HUES6 (cell line): ENCODE measurements around the gene EMC8.
"Not testable (repeated sequence)": the region's sequence is repeated elsewhere in the genome, so short reads cannot be mapped to it uniquely, and the experiment has no call there.

Source experiments
- H3K27ac ChIP-seq: 2 replicates; pipeline ENCODE4 v1.7.0; 2013; ENCODE audit warnings: low read depth, mild to moderate bottlenecking, low read length, inconsistent platforms
- H3K27me3 ChIP-seq: 2 replicates; pipeline ENCODE4 v1.6.1; 2013; ENCODE audit warnings: low read length; ENCODE audit not compliant: control insufficient read depth, insufficient read depth
- H3K36me3 ChIP-seq: 2 replicates; pipeline ENCODE4 v1.6.1; 2013; ENCODE audit warnings: low read length; ENCODE audit not compliant: control insufficient read depth, insufficient read depth
- H3K4me1 ChIP-seq: 2 replicates; pipeline ENCODE4 v1.6.1; 2013; ENCODE audit warnings: low read length; ENCODE audit not compliant: control insufficient read depth, insufficient read depth
- H3K4me3 ChIP-seq: 2 replicates; pipeline ENCODE4 v1.5.1; 2013; ENCODE audit warnings: low read depth, low read length
- H3K9ac ChIP-seq: one replicate; pipeline ENCODE4 v1.6.1; 2013; ENCODE audit warnings: mild to moderate bottlenecking, low read length
- H3K9me3 ChIP-seq: 2 replicates; pipeline ENCODE4 v1.6.1; 2013; ENCODE audit warnings: low read depth, low read length; ENCODE audit not compliant: control insufficient read depth, insufficient read depth

The EMC8 gene

DNA sequence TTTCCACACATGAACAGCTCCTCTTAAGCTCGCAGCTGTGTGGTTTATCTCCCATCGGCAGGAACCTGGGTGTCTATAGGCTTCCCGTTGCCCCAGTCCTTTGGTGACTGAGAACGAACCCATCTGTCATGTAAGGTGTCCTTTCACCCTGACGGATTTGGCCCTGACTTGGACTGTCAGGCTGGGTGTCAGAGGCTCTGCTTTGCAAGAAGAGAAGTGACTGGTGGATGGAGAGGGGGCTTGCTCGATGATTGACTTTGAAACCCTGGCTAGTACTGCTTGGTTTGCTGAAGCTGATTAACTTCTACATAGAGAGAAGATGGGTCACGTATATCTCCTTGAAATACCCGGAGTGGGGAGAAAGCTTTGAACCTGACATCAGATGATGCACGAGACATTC, 43.1 kb upstream of the EMC8 start:
- H3K9ac ChIP-seq: no peak overlapping the region
- no peak overlapping the region for H3K4me3 ChIP-seq
- H3K36me3 ChIP-seq: no peaks in the 10 kb centered on the region
- H3K4me1 ChIP-seq: no peaks in the 10 kb centered on the region
- H3K9me3 ChIP-seq: peaks cover 8% of the 10 kb centered on the region
- peaks cover 6% of the 10 kb centered on the region; the same call in 1 of the 2 replicates for H3K27me3 ChIP-seq
- H3K27ac ChIP-seq: no peak overlapping the region

- no peaks in the 10 kb centered on the region for H3K4me1 ChIP-seq
- H3K4me3 ChIP-seq: no peak overlapping the region
- H3K27me3 ChIP-seq: peaks cover 14% of the 10 kb centered on the region
- H3K36me3 ChIP-seq: no peaks in the 10 kb centered on the region
- peaks cover 8% of the 10 kb centered on the region for H3K9me3 ChIP-seq
- no peak overlapping the region for H3K9ac ChIP-seq
- H3K27ac ChIP-seq: no peak overlapping the region
Measured at GRCh38 chr16:85840801-85841200, 41.5 kb upstream of the EMC8 start.

DNA sequence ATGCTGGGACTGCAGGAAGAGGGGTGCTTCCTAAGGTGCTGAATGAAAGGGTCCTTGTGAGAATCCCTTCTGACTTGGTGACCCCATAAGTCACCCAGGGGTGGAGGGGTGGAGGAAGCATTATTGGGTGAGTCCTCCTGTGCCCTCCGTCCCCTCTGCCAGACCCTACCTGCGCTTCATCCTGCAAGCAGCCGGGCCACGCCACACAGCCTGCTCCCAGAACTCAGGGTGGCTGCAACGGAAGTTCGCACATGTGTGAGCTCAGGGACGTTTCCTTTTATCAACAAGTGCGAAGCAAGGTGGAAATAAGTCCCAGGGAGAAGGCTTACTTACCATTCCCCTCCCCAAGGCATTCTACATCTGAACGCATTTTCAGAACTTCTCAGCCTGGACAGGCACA, 41.1 kb upstream of the EMC8 start:
- Histone ChIP-seq H3K27me3 (peaks cover 17% of the 10 kb centered on the region), H3K9ac (no peak overlapping the region), H3K4me3 (no peak overlapping the region), H3K4me1 (no peaks in the 10 kb centered on the region), H3K36me3 (no peaks in the 10 kb centered on the region), H3K9me3 (peaks cover 8% of the 10 kb centered on the region), H3K27ac (no peak overlapping the region)

GRCh38 chr16:85839681-85840240, 40.4 kb upstream of the EMC8 start:
- peaks cover 21% of the 10 kb centered on the region for H3K27me3 ChIP-seq

DNA sequence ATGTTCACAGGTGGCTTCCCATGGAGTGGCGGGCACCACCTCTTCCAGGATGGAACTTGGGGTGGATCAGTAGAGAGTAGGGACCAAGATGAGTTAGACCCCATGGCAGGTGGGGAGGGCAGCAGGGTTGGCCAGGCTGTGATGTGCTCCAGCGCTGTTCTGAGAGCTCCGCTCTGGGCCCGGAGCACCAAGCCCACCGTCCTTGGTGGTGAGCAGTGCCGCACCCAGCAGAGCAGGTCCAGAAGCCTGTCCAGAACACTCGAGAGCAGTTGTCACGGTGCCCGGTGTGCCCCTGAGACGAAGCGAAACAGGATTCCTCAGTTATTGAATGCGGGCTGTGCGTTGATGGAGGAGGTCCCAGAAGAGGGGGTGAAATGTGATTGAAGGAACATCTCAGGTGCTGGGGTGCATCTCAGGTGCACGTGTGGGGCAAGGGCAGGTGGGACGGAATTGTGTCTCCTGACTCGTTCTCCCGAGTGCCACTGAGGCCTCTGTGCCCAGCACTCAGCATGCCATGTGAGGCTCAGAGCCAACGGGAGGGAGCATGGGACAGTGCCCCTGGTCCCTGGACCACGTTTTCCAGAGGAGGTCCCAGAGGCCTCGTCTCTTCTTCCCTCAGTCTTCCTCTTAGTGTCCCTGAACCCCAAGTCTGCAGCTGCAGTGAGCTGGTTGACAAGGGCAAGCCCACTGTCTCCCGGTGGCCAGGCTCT, 39.7 kb upstream of the EMC8 start:
- Histone ChIP-seq H3K9ac (no peak overlapping the region), H3K4me1 (no peaks in the 10 kb centered on the region), H3K36me3 (no peaks in the 10 kb centered on the region), H3K9me3 (peaks cover 8% of the 10 kb centered on the region), H3K4me3 (no peak overlapping the region), H3K27ac (no peak overlapping the region), H3K27me3 (peaks cover 20% of the 10 kb centered on the region)

More at GRCh38 chr16:85839681-85840240, 40.4 kb upstream of the EMC8 start:
- Histone ChIP-seq H3K27ac (no peak overlapping the region), H3K9me3 (peaks cover 8% of the 10 kb centered on the region), H3K36me3 (no peaks in the 10 kb centered on the region), H3K4me3 (no peak overlapping the region), H3K4me1 (no peaks in the 10 kb centered on the region), H3K9ac (no peak overlapping the region)

GRCh38 chr16:85838381-85838780, 39.0 kb upstream of the EMC8 start:
- no peak overlapping the region for H3K27ac ChIP-seq
- H3K9me3 ChIP-seq: peaks cover 11% of the 10 kb centered on the region
- no peaks in the 10 kb centered on the region for H3K4me1 ChIP-seq
- H3K9ac ChIP-seq: no peak overlapping the region
- peaks cover 20% of the 10 kb centered on the region for H3K27me3 ChIP-seq
- H3K4me3 ChIP-seq: no peak overlapping the region
- H3K36me3 ChIP-seq: no peaks in the 10 kb centered on the region

GRCh38 chr16:85837654-85838053, 38.3 kb upstream of the EMC8 start:
- H3K27me3 ChIP-seq: peaks cover 20% of the 10 kb centered on the region
- H3K36me3 ChIP-seq, H3K9ac ChIP-seq, H3K4me1 ChIP-seq, H3K27ac ChIP-seq, H3K4me3 ChIP-seq: not testable (repeated sequence)
- peaks cover 10% of the 10 kb centered on the region for H3K9me3 ChIP-seq

- H3K27me3 ChIP-seq: peaks cover 20% of the 10 kb centered on the region
- H3K4me3 ChIP-seq: no peak overlapping the region
- H3K9ac ChIP-seq: no peak overlapping the region
- H3K4me1 ChIP-seq: no peaks in the 10 kb centered on the region
- H3K9me3 ChIP-seq: peaks cover 8% of the 10 kb centered on the region; the same call in 1 of the 2 replicates
- no peaks in the 10 kb centered on the region for H3K36me3 ChIP-seq
- H3K27ac ChIP-seq: no peak overlapping the region
Measured at GRCh38 chr16:85836706-85837582, 37.6 kb upstream of the EMC8 start.

- no peak overlapping the region for H3K9ac ChIP-seq
- no peak overlapping the region for H3K27ac ChIP-seq
- no peak overlapping the region for H3K4me3 ChIP-seq
- H3K4me1 ChIP-seq: no peaks in the 10 kb centered on the region
- peaks cover 17% of the 10 kb centered on the region for H3K27me3 ChIP-seq
- no peaks in the 10 kb centered on the region for H3K36me3 ChIP-seq
- H3K9me3 ChIP-seq: peaks cover 8% of the 10 kb centered on the region; the same call in 1 of the 2 replicates
Measured at GRCh38 chr16:85835956-85836705, 36.8 kb upstream of the EMC8 start.

- no peaks in the 10 kb centered on the region for H3K4me1 ChIP-seq
- H3K9ac ChIP-seq: no peak overlapping the region
- H3K27ac ChIP-seq: no peak overlapping the region
- H3K4me3 ChIP-seq: no peak overlapping the region
- no peaks in the 10 kb centered on the region for H3K36me3 ChIP-seq
- peaks cover 8% of the 10 kb centered on the region; the same call in 1 of the 2 replicates for H3K9me3 ChIP-seq
- H3K27me3 ChIP-seq: peaks cover 16% of the 10 kb centered on the region
Measured at GRCh38 chr16:85835227-85835751, 35.9 kb upstream of the EMC8 start.
